WERI-Rb-1 (cell line): ENCODE results near the gene TIMP2.
"Not testable (repeated sequence)": the region's sequence is repeated elsewhere in the genome, so short reads cannot be mapped to it uniquely, and the experiment has no call there.

Experiments
- DNase-seq: peaks from one replicate; pipeline ENCODE4 v3.0.0-alpha.2; 2020
- H3K27ac ChIP-seq: fragments of 250-450 bp; sonication (Bioruptor Pico); 2 replicates; pipeline ENCODE4 v1.5.1; 2020; ENCODE audit warnings: mild to moderate bottlenecking, moderate library complexity
- H3K27me3 ChIP-seq: fragments of 250-450 bp; sonication (Bioruptor Pico); 2 replicates; pipeline ENCODE4 v1.5.1; 2021; ENCODE audit warnings: mild to moderate bottlenecking, low read depth, moderate library complexity; ENCODE audit not compliant: insufficient read depth, severe bottlenecking
- H3K36me3 ChIP-seq: fragments of 250-450 bp; sonication (Bioruptor Pico); 2 replicates; pipeline ENCODE4 v1.5.1; 2020; ENCODE audit warnings: mild to moderate bottlenecking, moderate library complexity
- H3K4me3 ChIP-seq: 2 replicates; pipeline ENCODE4 v1.5.1; 2011; ENCODE audit warnings: low read depth, mild to moderate bottlenecking, control low read depth, low read length
- H3K9me3 ChIP-seq: fragments of 250-450 bp; sonication (Bioruptor Pico); 2 replicates; pipeline ENCODE4 v1.5.1; 2021; ENCODE audit warnings: mild to moderate bottlenecking, moderate library complexity; ENCODE audit not compliant: severe bottlenecking
- CTCF ChIP-seq: IDR thresholded peaks from 2 replicates; pipeline ENCODE4 v1.5.1; 2011; ENCODE audit warnings: low read depth, mild to moderate bottlenecking, control low read depth, inconsistent platforms, low read length

TIMP2 gene

GRCh38 chr17:78890498-78890897 is 34.7 kb downstream of the TIMP2 start:
- no peak for DNase-seq
- H3K27ac ChIP-seq, result no peak overlapping the region

GRCh38 chr17:78890096-78890495 is 35.1 kb downstream of the TIMP2 start:
- Histone ChIP-seq H3K36me3 (peaks cover 17% of the 10 kb centered on the region), H3K27ac (peak overlapping the region; percentile 58)
- H3K9me3 ChIP-seq, H3K4me3 ChIP-seq, H3K27me3 ChIP-seq, DNase-seq: not testable (repeated sequence)

More at GRCh38 chr17:78890498-78890897, 34.7 kb downstream of the TIMP2 start:
- no peak overlapping the region for H3K4me3 ChIP-seq
- TF ChIP-seq CTCF, result no peak
- no peaks in the 10 kb centered on the region for H3K27me3 ChIP-seq
- no peaks in the 10 kb centered on the region for H3K9me3 ChIP-seq
- peaks cover 17% of the 10 kb centered on the region for H3K36me3 ChIP-seq

- H3K27ac ChIP-seq, result peak overlapping the region; percentile 64
- TF ChIP-seq CTCF, result no peak
- no peaks in the 10 kb centered on the region for H3K9me3 ChIP-seq
- DNase-seq, result peak; percentile 91
- no peaks in the 10 kb centered on the region for H3K27me3 ChIP-seq
- no peak overlapping the region for H3K4me3 ChIP-seq
- peaks cover 17% of the 10 kb centered on the region for H3K36me3 ChIP-seq
Measured at GRCh38 chr17:78889531-78889930, 35.7 kb downstream of the TIMP2 start.

GRCh38 chr17:78888941-78889518 is 36.2 kb downstream of the TIMP2 start:
- Histone ChIP-seq H3K9me3 (no peaks in the 10 kb centered on the region), H3K36me3 (peaks cover 17% of the 10 kb centered on the region), H3K4me3 (peak overlapping the region; percentile 12; the same call in 1 of the 2 replicates), H3K27ac (peak overlapping the region; percentile 64), H3K27me3 (no peaks in the 10 kb centered on the region)
- DNase-seq, result no peak
- TF ChIP-seq CTCF, result no peak

GRCh38 chr17:78886954-78887353 is 38.2 kb downstream of the TIMP2 start:
- no peak for TF ChIP-seq CTCF
- no peaks in the 10 kb centered on the region for H3K9me3 ChIP-seq
- H3K36me3 ChIP-seq, result peaks cover 11% of the 10 kb centered on the region; the same call in 1 of the 2 replicates
- no peaks in the 10 kb centered on the region for H3K27me3 ChIP-seq
- H3K27ac ChIP-seq, result no peak overlapping the region
- H3K4me3 ChIP-seq, result no peak overlapping the region
- DNase-seq, result no peak

- DNase-seq, result no peak
- Histone ChIP-seq H3K27me3 (no peaks in the 10 kb centered on the region), H3K36me3 (peaks cover 8% of the 10 kb centered on the region), H3K4me3 (no peak overlapping the region), H3K27ac (no peak overlapping the region), H3K9me3 (no peaks in the 10 kb centered on the region)
- no peak for TF ChIP-seq CTCF
Measured at GRCh38 chr17:78885956-78886355, 39.2 kb downstream of the TIMP2 start.
